Stomach (tissue), 9 donors: ENCODE measurements around the gene DEPDC7. TPM values are rescaled to one million over a fixed set of nuclear protein-coding genes. Genes with fewer than 3 reads are reported as not detected.

Source experiments
- DNase-seq, 2 donors: peaks; one replicate each; pipeline versions ENCODE4 v3.0.0 to v3.0.0-alpha.2; 2013 to 2019
- H3K27ac ChIP-seq, 5 donors: fragments of 200-600 bp in 4 of 5; sonication (generic) in 4 of 5; one replicate each; pipeline ENCODE4 v1.5.1; 2013 to 2019; ENCODE audit warnings: mild to moderate bottlenecking in 1 of 5, moderate library complexity in 1 of 5
- H3K27me3 ChIP-seq, 3 donors: fragments of 200-600 bp; sonication (generic); one replicate each; pipeline ENCODE4 v1.5.1; 2017 to 2019; ENCODE audit warnings: mixed run types in 1 of 3
- H3K36me3 ChIP-seq, 4 donors: fragments of 200-600 bp; sonication (generic); 1 replicate in 3 of 4; 2 replicates in 1 of 4; pipeline ENCODE4 v1.5.1; 2016 to 2019
- H3K4me1 ChIP-seq, 4 donors: fragments of 200-600 bp; sonication (generic); one replicate each; pipeline ENCODE4 v1.5.1; 2016 to 2019
- H3K4me3 ChIP-seq, 4 donors: fragments of 200-600 bp; sonication (generic) in 3 of 4; one replicate each; pipeline ENCODE4 v1.5.1; 2016 to 2019; ENCODE audit warnings: mild to moderate bottlenecking in 1 of 4
- H3K9me3 ChIP-seq, 4 donors: fragments of 200-600 bp; sonication (generic); one replicate each; pipeline ENCODE4 v1.5.1; 2016 to 2019
- CTCF ChIP-seq, 7 experiments: fragments of 450-650 bp in 4 of 7; fragments of 200-600 bp in 3 of 7; sonication (generic) in 3 of 7; IDR thresholded peaks; one replicate each; pipeline ENCODE4 v1.5.1; 2016 to 2019; ENCODE audit warnings: antibody characterized with exemption in 7 of 7, control low read depth in 2 of 7, mild to moderate bottlenecking in 1 of 7
- EP300 ChIP-seq: sonication (generic); formaldehyde crosslinking; IDR thresholded peaks from one replicate; pipeline ENCODE4 v1.6.1; 2017; ENCODE audit warnings: antibody characterized with exemption
- POLR2A ChIP-seq, 4 donors: fragments of 450-650 bp; IDR thresholded peaks; one replicate each; pipeline ENCODE4 v1.6.1; 2016; ENCODE audit warnings: antibody characterized with exemption in 4 of 4, control low read depth in 2 of 4, mild to moderate bottlenecking in 1 of 4, moderate library complexity in 1 of 4
- POLR2AphosphoS5 ChIP-seq, 3 donors: sonication (generic); formaldehyde crosslinking; IDR thresholded peaks; one replicate each; pipeline ENCODE4 v1.6.1; 2016; ENCODE audit warnings: antibody characterized with exemption in 3 of 3
- WGBS, 5 donors: extraction: QIAGEN DNeasy Blood & Tissue Kit in 3 of 5; methylation state at CpG; one replicate each; pipeline versions ENCODE4 v1.1.5 to v1.1.7; 2013 to 2018; 5-methylcytosine and 5-hydroxymethylcytosine counted together
- intact Hi-C: fragments of 100-400 bp; cut with DNase I; formaldehyde crosslinking; loops from one replicate; pipeline ENCODE4 v1.15.1; 2023; ENCODE audit warnings: low total_unique reads
- polyA plus RNA-seq, 3 donors: library from polyadenylated mRNA; stranded (reverse); fragments of 200-250 nt; gene quantifications; one replicate each; pipeline ENCODE4 v1.2.3, GENCODE V29; 2013
- total RNA-seq, 5 donors: library from RNA; depleted of rRNA; stranded (reverse); fragments of >200 nt; gene quantifications; one replicate each; pipeline versions ENCODE4 v1.1.0 to v1.2.3, GENCODE V29; 2014 to 2016
- donor health status: healthy with polysubstance abuse.
- donor health status: Bipolar disorder and iron deficiency.
- donor health status: healthy.

Gene DEPDC7
- total and polyA plus RNA-seq, 8 donors = 1.2 to 17.9 (median 2.5) TPM

- H3K9me3 ChIP-seq = no peaks in the 10 kb centered on the region
- H3K36me3 ChIP-seq = no peaks in the 10 kb centered on the region
- no peak for DNase-seq
- 48 to 92% (median 58%) methylated on average over 1 of the region's 1 CpG for WGBS, 5 donors
- H3K4me1 ChIP-seq = peaks cover 0 to 6% (median 4%) of the 10 kb centered on the region in 4 donors
- TF ChIP-seq EP300 = no peak
- no peak for TF ChIP-seq CTCF (IDR thresholded peaks at IDR 0.05)
- TF ChIP-seq POLR2AphosphoS5 (IDR thresholded peaks at IDR 0.05) = no peak
- TF ChIP-seq POLR2A (IDR thresholded peaks at IDR 0.05) = no peak
- no peak overlapping the region for H3K27ac ChIP-seq
- intact Hi-C loops = no loop called here
- no peak overlapping the region for H3K4me3 ChIP-seq
- H3K27me3 ChIP-seq = no peaks in the 10 kb centered on the region
These were observed 19.3 kb downstream of the DEPDC7 start for GRCh38 chr11:33035011-33035410.

DNA sequence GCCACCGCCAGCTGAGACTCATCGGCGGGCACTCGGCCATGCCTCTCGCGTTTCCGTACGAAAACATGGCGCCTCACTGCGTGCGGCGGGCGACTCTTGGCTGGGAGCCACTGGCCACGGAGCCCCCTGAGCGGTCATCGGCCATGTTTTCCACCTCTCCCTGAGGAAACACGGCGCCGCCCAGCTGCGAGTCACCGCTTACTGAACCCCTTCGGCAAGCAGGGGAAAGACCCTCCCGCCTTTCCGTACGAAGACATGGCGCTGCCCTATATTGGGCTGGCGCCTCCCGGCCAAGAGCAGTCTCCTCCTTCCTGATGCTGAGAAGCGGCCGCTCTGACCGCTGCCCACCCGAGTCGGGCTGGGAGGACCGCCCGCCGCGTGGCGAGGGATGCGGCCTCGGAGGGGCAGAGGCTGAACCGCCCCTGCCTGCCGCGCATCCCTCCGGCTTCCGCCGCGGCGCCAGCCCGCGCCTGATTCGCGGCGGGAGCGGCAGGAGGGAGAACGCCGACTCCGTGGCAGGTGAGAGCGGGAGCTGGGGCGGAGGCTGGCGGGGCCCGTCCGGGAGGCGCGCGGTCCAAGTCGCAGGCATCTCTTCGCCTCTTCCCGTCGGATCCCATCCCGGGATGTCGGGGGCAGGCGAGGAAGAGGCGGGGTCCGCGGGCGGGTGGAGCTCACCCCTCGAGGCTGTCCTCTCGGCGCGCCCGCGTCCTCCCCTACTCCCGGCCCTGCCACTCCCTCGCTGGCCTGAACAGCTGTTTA is 23.8 kb downstream of the DEPDC7 start, which contains the start of gene TCP11L1:
Gene TCP11L1, plus strand, starts transcription at position 299 of the 759 bp plus-strand sequence. CDS start 4,202 bp downstream, outside the sequence.
- intact Hi-C loops = no loop called here
- Histone ChIP-seq H3K27me3 (no peaks in the 10 kb centered on the region), H3K4me1 (peaks cover 4 to 26% (median 18%) of the 10 kb centered on the region in 4 donors), H3K27ac (peak within 1 kb of the TSS; percentile 96 to 99 (median 98)), H3K36me3 (peaks cover 0 to 8% (median 8%) of the 10 kb centered on the region in 4 donors), H3K9me3 (no peaks in the 10 kb centered on the region), H3K4me3 (peak within 1 kb of the TSS; percentile 70 to 95 (median 89))
- TF ChIP-seq POLR2A (IDR thresholded peaks at IDR 0.05) (peak in 1 of 4 donors; percentile 21), EP300 (no peak), POLR2AphosphoS5 (IDR thresholded peaks at IDR 0.05) (peak; percentile 28 to 76 (median 48))
- WGBS, 5 donors = 0 to 1% (median 1%) methylated on average over 22 to 84 of the region's 84 CpGs
- peak; percentile 73 to 98 for DNase-seq

DNA sequence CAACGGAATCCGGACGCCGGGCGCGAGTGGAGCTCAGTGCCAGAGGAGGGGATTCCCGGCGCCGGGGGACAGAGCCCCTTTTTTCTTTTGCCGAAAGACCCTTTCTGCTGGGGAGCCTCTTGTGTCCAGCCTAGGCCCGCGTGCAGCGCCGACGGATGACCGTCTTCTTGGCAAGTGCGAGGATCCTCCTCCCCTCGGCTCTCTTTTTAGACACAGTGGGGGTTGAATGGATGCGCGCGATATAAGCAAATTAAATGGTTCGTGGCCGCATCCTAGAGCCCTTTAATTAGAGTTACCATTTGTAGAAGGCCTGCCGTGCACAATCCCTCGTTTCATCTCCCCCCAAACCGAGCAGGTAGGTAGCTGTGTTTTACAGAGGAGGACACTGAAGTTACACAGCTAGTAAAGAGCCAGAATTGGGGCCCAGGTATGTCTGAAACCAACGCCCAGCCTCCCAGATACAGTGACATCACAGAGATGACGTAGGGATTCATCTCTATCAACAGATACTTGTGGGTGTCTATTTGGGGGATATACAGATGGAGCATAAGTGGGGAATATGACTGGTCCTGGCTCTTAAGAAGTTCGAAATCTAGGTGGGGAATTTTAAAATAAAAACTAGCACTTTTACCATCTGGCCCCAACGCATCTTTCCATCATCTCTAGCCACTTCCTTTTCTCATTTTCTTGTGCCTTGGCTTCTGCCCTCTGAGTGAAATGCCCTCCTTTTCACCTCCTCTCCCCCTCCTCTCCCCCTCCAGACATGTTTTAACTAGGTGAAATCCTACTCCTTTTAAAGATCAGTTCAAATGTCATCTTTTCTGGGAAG is 24.6 kb downstream of the DEPDC7 start:
- H3K27ac ChIP-seq = peak overlapping the region; percentile 96 to 99 (median 98)
- H3K36me3 ChIP-seq = peaks cover under 1 to 16% (median 15%) of the 10 kb centered on the region in 4 donors
- WGBS, 5 donors = 6 to 8% (median 6%) methylated on average over 21 to 30 of the region's 30 CpGs
- peak overlapping the region; percentile 70 to 95 (median 89) for H3K4me3 ChIP-seq
- no peaks in the 10 kb centered on the region for H3K9me3 ChIP-seq
- TF ChIP-seq POLR2AphosphoS5 (IDR thresholded peaks at IDR 0.05) (no peak), CTCF (IDR thresholded peaks at IDR 0.05) (no peak), EP300 (no peak), POLR2A (IDR thresholded peaks at IDR 0.05) (no peak)
- peaks cover 4 to 26% (median 18%) of the 10 kb centered on the region in 4 donors for H3K4me1 ChIP-seq
- intact Hi-C loops = no loop called here
- peak in 1 of 2 donors; percentile 66 for DNase-seq
- no peaks in the 10 kb centered on the region for H3K27me3 ChIP-seq

DNA sequence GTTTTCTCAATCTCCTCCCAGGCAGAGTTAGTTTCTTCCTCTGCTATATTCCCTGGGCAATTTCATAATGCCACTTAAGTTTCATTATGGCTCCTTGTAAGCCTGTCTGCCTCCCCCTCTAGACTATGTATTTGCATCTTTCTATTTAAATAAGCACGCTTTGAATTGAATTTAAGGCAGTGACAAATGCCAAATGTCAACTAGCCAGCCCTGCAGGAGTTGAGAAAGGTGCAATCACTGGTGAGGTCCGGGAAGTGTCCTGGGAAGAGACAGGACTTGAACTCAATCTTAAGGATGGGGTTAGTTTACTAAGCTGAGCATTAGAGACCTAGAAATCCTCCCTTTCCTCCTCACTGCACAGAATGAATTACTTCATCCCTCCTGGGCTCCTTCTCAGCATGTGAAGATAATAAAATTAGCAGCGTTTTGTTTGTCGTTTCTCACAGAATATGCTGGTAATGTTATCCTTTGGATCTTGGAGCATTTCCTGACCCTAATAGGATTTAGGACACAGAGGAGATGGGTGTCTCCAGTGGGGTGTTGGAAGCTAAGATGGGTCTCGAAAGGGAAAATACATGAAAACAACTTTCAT is 25.3 kb downstream of the DEPDC7 start:
- Histone ChIP-seq H3K27ac (peak overlapping the region in 2 of 5 donors; percentile 97 to 98), H3K27me3 (no peaks in the 10 kb centered on the region), H3K9me3 (no peaks in the 10 kb centered on the region), H3K36me3 (peaks cover 4 to 23% (median 22%) of the 10 kb centered on the region in 4 donors), H3K4me3 (peak overlapping the region in 3 of 4 donors; percentile 70 to 95 (median 91)), H3K4me1 (peaks cover 4 to 26% (median 18%) of the 10 kb centered on the region in 4 donors)
- 58 to 68% (median 63%) methylated on average over 5 of the region's 5 CpGs for WGBS, 5 donors
- DNase-seq = no peak
- intact Hi-C loops = no loop called here
- no peak for TF ChIP-seq POLR2AphosphoS5 (IDR thresholded peaks at IDR 0.05)
- no peak for TF ChIP-seq EP300
- TF ChIP-seq POLR2A (IDR thresholded peaks at IDR 0.05) = no peak
- no peak for TF ChIP-seq CTCF (IDR thresholded peaks at IDR 0.05)
